CD14-positive monocyte (primary cell): ENCODE measurements around the gene PDXDC1. TPM values are rescaled to one million over a fixed set of nuclear protein-coding genes. Genes with fewer than 3 reads are reported as not detected.
"Not testable (repeated sequence)": the region's sequence is repeated elsewhere in the genome, so short reads cannot be mapped to it uniquely, and the experiment has no call there.

Source experiments
- DNase-seq, 3 donors: peaks; one replicate each; pipeline ENCODE4 v3.0.0-alpha.2; 2011 to 2022
- H2AFZ ChIP-seq: 2 replicates; pipeline ENCODE4 v1.6.0; 2012; ENCODE audit warnings: mild to moderate bottlenecking, low read depth, low read length, inconsistent platforms; ENCODE audit not compliant: insufficient read depth, poor library complexity, severe bottlenecking
- H3K27ac ChIP-seq, 2 donors: 1 replicate in 1 of 2; 2 replicates in 1 of 2; pipeline ENCODE4 v1.5.1; 2012 to 2013; ENCODE audit warnings: low read length in 2 of 2, control low read depth in 1 of 2, inconsistent platforms in 1 of 2, low read depth in 1 of 2, mild to moderate bottlenecking in 1 of 2
- H3K27me3 ChIP-seq, 2 donors: one replicate each; pipeline versions ENCODE4 v1.6.0 to v1.6.1; 2011 to 2013; ENCODE audit warnings: low read length in 2 of 2; ENCODE audit not compliant: control insufficient read depth in 2 of 2, insufficient read depth in 2 of 2
- H3K36me3 ChIP-seq, 2 donors: replicated peaks in 1 of 2; 1 replicate in 1 of 2; 2 replicates in 1 of 2; pipeline versions ENCODE4 v1.5.1 to v1.6.1; 2012 to 2013; ENCODE audit warnings: low read length in 2 of 2, control low read depth in 1 of 2, inconsistent platforms in 1 of 2, mild to moderate bottlenecking in 1 of 2; ENCODE audit not compliant: insufficient read depth in 2 of 2, control insufficient read depth in 1 of 2
- H3K4me1 ChIP-seq, 2 donors: 1 replicate in 1 of 2; 2 replicates in 1 of 2; pipeline versions ENCODE4 v1.5.1 to v1.6.1; 2012 to 2013; ENCODE audit warnings: low read length in 2 of 2, control low read depth in 1 of 2, inconsistent platforms in 1 of 2, mild to moderate bottlenecking in 1 of 2, moderate library complexity in 1 of 2; ENCODE audit not compliant: insufficient read depth in 2 of 2, control insufficient read depth in 1 of 2
- H3K4me2 ChIP-seq: replicated peaks from 2 replicates; pipeline ENCODE3; 2012; ENCODE audit warnings: low read length, moderate library complexity, mild to moderate bottlenecking; ENCODE audit not compliant: poor library complexity, severe bottlenecking; ENCODE audit errors: extremely low read depth
- H3K4me3 ChIP-seq, 3 experiments: fragments of 200-600 bp in 1 of 3; sonication (generic) in 1 of 3; replicated peaks in 1 of 3; 1 replicate in 2 of 3; 2 replicates in 1 of 3; pipeline ENCODE4 v1.5.1; 2011 to 2013; ENCODE audit warnings: low read length in 3 of 3, mild to moderate bottlenecking in 3 of 3, control low read depth in 2 of 3, low read depth in 2 of 3, inconsistent platforms in 1 of 3, moderate library complexity in 1 of 3
- H3K79me2 ChIP-seq: 2 replicates; pipeline ENCODE4 v1.6.0; 2012; ENCODE audit warnings: mild to moderate bottlenecking, control low read depth, inconsistent platforms, low read length, moderate library complexity; ENCODE audit not compliant: insufficient read depth
- H3K9ac ChIP-seq: 2 replicates; pipeline ENCODE4 v1.6.0; 2017; ENCODE audit warnings: low read length, mild to moderate bottlenecking; ENCODE audit not compliant: insufficient read depth, poor library complexity, severe bottlenecking
- H3K9me3 ChIP-seq, 2 donors: replicated peaks in 1 of 2; 1 replicate in 1 of 2; 2 replicates in 1 of 2; pipeline versions ENCODE4 v1.5.1 to v1.6.1; 2012 to 2013; ENCODE audit warnings: low read length in 2 of 2, control low read depth in 1 of 2; ENCODE audit not compliant: control insufficient read depth in 1 of 2, insufficient read depth in 1 of 2
- H4K20me1 ChIP-seq: 2 replicates; pipeline ENCODE4 v1.6.0; 2012; ENCODE audit warnings: mild to moderate bottlenecking, low read length, control low read depth, moderate library complexity; ENCODE audit not compliant: insufficient read depth
- H3K27ac Mint-ChIP-seq, 7 donors: one replicate each; pipeline ENCODE4 v1.8.0; 2020; ENCODE audit warnings: mild to moderate bottlenecking in 7 of 7, mixed read lengths in 7 of 7, moderate library complexity in 6 of 7, inconsistent platforms in 2 of 7
- H3K27me3 Mint-ChIP-seq, 3 donors: one replicate each; pipeline ENCODE4 v1.8.0; 2021 to 2022; ENCODE audit warnings: low read depth in 3 of 3, mild to moderate bottlenecking in 3 of 3, mixed read lengths in 3 of 3, moderate library complexity in 3 of 3, inconsistent platforms in 1 of 3
- H3K36me3 Mint-ChIP-seq, 2 donors: one replicate each; pipeline ENCODE4 v1.8.0; 2020; ENCODE audit warnings: mixed read lengths in 2 of 2, inconsistent platforms in 1 of 2, mild to moderate bottlenecking in 1 of 2
- H3K4me1 Mint-ChIP-seq: one replicate; pipeline ENCODE4 v1.8.0; 2020; ENCODE audit warnings: mild to moderate bottlenecking, mixed read lengths
- H3K4me3 Mint-ChIP-seq, 2 donors: one replicate each; pipeline ENCODE4 v1.8.0; 2020; ENCODE audit warnings: mild to moderate bottlenecking in 2 of 2, mixed read lengths in 2 of 2, moderate library complexity in 1 of 2
- H3K9me3 Mint-ChIP-seq, 7 donors: one replicate each; pipeline ENCODE4 v1.8.0; 2020 to 2022; ENCODE audit warnings: mixed read lengths in 7 of 7, mild to moderate bottlenecking in 6 of 7, moderate library complexity in 6 of 7, inconsistent platforms in 2 of 7
- WGBS: methylation state at CpG from one replicate; pipeline ENCODE4 v1.1.5; 2013; ENCODE audit warnings: missing lambda C conversion rate; ENCODE audit not compliant: insufficient coverage; 5-methylcytosine and 5-hydroxymethylcytosine counted together
- intact Hi-C, 2 donors: fragments of 100-400 bp; cut with micrococcal nuclease; formaldehyde crosslinking; loops; one replicate each; pipeline versions ENCODE4 v1.15.0 to v1.15.1; 2023
- polyA plus RNA-seq, 3 donors: library from polyadenylated mRNA; depleted of rRNA in 1 of 3; unstranded in 2 of 3; stranded (reverse) in 1 of 3; fragments of 300-500 nt in 2 of 3; fragments of >200 nt in 1 of 3; fragmentation: Illumina TruSeq in 2 of 3; gene quantifications; 1 replicate in 2 of 3; 2 replicates in 1 of 3; pipeline ENCODE4 v1.2.3, GENCODE V29; 2012 to 2021

Gene PDXDC1
- polyA plus RNA-seq, 3 donors, result 22.3 to 50.1 (median 36.0) TPM

DNA sequence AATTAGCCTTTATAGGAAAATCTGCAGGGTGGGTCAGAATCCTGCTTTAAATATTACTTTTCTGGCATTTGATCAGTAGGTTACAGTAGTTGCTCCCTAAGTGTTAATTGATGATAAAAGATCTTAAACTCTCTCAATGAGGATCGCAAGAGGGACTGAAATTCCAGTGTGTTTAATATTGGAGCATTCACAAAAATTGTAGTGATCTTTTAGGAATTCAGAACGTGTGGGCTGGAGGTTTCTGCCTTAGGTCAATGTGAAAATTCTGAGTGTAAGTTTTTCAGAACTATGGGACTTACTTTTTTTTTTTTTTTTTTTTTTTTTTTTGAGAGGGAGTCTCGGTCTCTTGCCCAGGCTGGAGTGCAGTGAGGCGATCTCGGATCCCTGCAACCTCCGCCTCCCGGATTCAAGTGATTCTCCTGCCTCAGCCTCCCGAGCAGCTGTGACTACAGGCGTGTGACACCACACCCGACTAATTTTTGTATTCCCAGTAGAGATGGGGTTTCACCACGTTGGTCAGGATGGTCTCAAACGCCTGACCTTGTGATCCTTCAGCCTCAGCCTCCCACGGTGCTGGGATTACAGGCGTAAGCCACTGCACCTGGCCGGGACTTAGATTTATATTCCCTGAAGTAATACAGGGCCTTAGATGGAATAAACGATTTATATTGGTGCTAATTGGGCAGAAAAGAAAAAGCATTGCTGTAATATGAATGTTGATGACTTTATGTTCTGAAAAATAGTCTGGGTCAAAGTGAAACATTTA lies 2.3 kb downstream of the PDXDC1 start:
- Histone ChIP-seq H4K20me1 (peaks cover 62% of the 10 kb centered on the region), H3K79me2 (peaks cover 72% of the 10 kb centered on the region), H3K4me1 (peaks cover 16 to 19% of the 10 kb centered on the region in 2 donors)
- H3K36me3 ChIP-seq, H3K27ac ChIP-seq, H3K4me3 ChIP-seq, H3K4me2 ChIP-seq, H2AFZ ChIP-seq, H3K9ac ChIP-seq, DNase-seq, H3K4me3 Mint-ChIP-seq, H3K27me3 Mint-ChIP-seq, H3K9me3 ChIP-seq, H3K9me3 Mint-ChIP-seq, H3K27me3 ChIP-seq, intact Hi-C loops, H3K27ac Mint-ChIP-seq: not testable (repeated sequence)
- H3K4me1 Mint-ChIP-seq, result peaks cover 26% of the 10 kb centered on the region
- WGBS, result 80% methylated on average over 1 of the region's 16 CpGs
- H3K36me3 Mint-ChIP-seq, result peaks cover 5 to 11% of the 10 kb centered on the region in 2 donors

DNA sequence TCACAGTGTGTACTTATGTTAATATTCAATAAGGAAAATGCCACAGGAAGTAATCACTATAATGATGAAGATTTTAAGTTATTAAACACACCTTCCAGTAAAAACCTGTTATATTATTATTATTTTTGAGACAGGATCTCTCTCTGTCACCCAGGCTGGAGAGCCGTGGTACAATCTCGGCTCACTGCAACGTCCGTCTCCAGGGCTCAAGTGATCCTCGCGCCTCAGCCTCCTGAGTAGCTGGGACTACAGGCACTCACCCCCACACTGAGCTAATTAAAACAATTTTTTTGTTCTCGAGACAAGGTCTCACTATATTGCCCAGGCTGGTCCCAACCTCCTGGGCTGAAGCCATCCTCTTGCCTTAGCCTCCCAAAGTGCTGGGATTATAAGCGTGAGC lies 3.5 kb downstream of the PDXDC1 start:
- H3K27ac ChIP-seq, H3K9me3 Mint-ChIP-seq, H3K4me2 ChIP-seq, DNase-seq, H3K36me3 ChIP-seq, H3K9me3 ChIP-seq, H3K27me3 Mint-ChIP-seq, H3K27me3 ChIP-seq, H3K9ac ChIP-seq, H3K4me3 ChIP-seq, H2AFZ ChIP-seq, intact Hi-C loops, H3K4me3 Mint-ChIP-seq: not testable (repeated sequence)
- peaks cover 16 to 19% of the 10 kb centered on the region in 2 donors for H3K4me1 ChIP-seq
- Mint-ChIP-seq H3K4me1 (peaks cover 26% of the 10 kb centered on the region), H3K27ac (peak overlapping the region in 1 of 7 donors; percentile 5), H3K36me3 (peaks cover 5 to 11% of the 10 kb centered on the region in 2 donors)
- H3K79me2 ChIP-seq, result peaks cover 82% of the 10 kb centered on the region
- WGBS, result 100% methylated on average over 6 of the region's 8 CpGs
- peaks cover 68% of the 10 kb centered on the region for H4K20me1 ChIP-seq

DNA sequence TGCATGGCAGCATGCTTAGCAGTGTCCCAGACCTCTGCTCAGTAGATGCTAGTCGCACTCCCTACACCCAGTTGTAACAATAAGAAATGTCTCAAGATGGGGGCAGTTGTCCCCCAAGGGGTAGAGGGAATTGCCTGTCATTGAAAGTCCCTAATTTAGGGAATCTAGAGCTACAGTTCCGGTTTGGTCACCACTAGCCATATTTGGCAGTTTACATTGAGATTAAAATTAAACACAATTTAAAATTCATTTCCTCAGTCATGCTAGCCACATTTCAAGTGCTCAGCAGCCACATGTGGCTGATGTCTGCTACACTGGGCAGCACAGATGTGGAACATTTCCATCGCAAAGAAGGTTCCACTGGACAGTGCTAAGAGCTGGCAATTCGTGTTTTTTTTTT lies 4.1 kb downstream of the PDXDC1 start:
- H3K9ac ChIP-seq, H3K4me2 ChIP-seq, H2AFZ ChIP-seq, H3K9me3 Mint-ChIP-seq, DNase-seq, H3K27me3 ChIP-seq, H3K36me3 ChIP-seq, H3K4me3 Mint-ChIP-seq, H3K27me3 Mint-ChIP-seq, H3K9me3 ChIP-seq, H3K27ac ChIP-seq, H3K4me3 ChIP-seq, intact Hi-C loops: not testable (repeated sequence)
- H3K36me3 Mint-ChIP-seq, result peaks cover 5 to 11% of the 10 kb centered on the region in 2 donors
- peaks cover 26% of the 10 kb centered on the region for H3K4me1 Mint-ChIP-seq
- H3K27ac Mint-ChIP-seq, result peak overlapping the region in 2 of 7 donors; percentile 27 to 42
- Histone ChIP-seq H4K20me1 (peaks cover 73% of the 10 kb centered on the region), H3K79me2 (peaks cover 88% of the 10 kb centered on the region), H3K4me1 (peaks cover 16 to 19% of the 10 kb centered on the region in 2 donors)
- 100% methylated on average over 2 of the region's 4 CpGs for WGBS

DNA sequence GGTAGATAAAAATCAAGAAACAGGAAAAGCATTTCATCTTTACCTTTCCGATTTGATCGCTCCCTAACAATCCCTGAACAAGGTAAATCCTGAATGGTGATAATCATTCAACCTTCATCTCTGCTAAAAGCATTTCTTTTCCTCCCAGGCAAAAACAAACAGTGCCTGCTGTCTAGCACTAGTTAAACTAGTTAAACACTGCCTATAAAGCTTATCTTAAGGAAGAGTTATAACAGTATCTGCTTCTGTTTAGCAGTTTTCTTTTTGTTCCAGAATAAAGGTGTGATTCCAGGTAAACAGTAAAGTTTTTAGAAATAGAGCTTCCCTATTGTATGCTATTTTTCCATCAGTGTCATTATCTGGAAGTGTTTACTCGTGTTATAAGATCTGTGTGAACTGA lies 6.4 kb downstream of the PDXDC1 start:
- intact Hi-C loops, H3K4me3 ChIP-seq, H2AFZ ChIP-seq, H3K4me1 ChIP-seq, H3K4me2 ChIP-seq, H3K9me3 ChIP-seq, H3K4me3 Mint-ChIP-seq, H3K9me3 Mint-ChIP-seq, H3K27ac Mint-ChIP-seq, H3K27me3 ChIP-seq, H3K9ac ChIP-seq, DNase-seq, H3K27me3 Mint-ChIP-seq, H3K27ac ChIP-seq: not testable (repeated sequence)
- H3K36me3 ChIP-seq, result peaks cover 6 to 17% of the 10 kb centered on the region in 2 donors
- peaks cover 93% of the 10 kb centered on the region for H3K79me2 ChIP-seq
- H4K20me1 ChIP-seq, result peaks cover 81% of the 10 kb centered on the region
- Mint-ChIP-seq H3K36me3 (peaks cover 20 to 31% of the 10 kb centered on the region in 2 donors), H3K4me1 (peaks cover 15% of the 10 kb centered on the region)
- no CpG with 5 or more reads among the region's 3 CpGs for WGBS
